HCT116 (cell line): ENCODE results near the gene CAP1. TPM values are rescaled to one million over a fixed set of nuclear protein-coding genes. Genes with fewer than 3 reads are reported as not detected.

Experiments
- ATAC-seq: fragments of 200-7000 bp; cut with Tn5 transposase; 2 replicates; pipeline ENCODE4 v1.9.1; 2020; ENCODE audit warnings: mild to moderate bottlenecking, moderate library complexity
- BruUV-seq: library from RNA; stranded (reverse); fragments of 400-500 nt; replicated peaks from 2 replicates; lab custom pipeline; 2021; lab: Mats Ljungman, UMichigan
- CTCF ChIA-PET: fragments of 300-600 bp; sonication (Branson Sonifier 250); formaldehyde crosslinking; loops from one replicate; lab custom pipeline; 2021; ENCODE audit warnings: antibody characterized with exemption; lab: Charles Lee
- POLR2A ChIA-PET: fragments of 300-600, 350-600 bp; sonication (Branson Sonifier 250); formaldehyde crosslinking; loops from one replicate; lab custom pipeline; 2021; ENCODE audit warnings: antibody characterized with exemption; lab: Charles Lee
- RAD21 ChIA-PET, 2 experiments: fragments of 300-600 bp; sonication (Branson Sonifier 250); formaldehyde crosslinking; loops; one replicate each; lab custom pipeline; 2023; ENCODE audit warnings: low total read pairs in 2 of 2; ENCODE audit not compliant: uncharacterized antibody in 2 of 2, unreplicated experiment in 2 of 2, low non-redundant PET in 1 of 2; lab: Charles Lee
- DNase-seq: peaks from one replicate; pipeline ENCODE4 v3.0.0-alpha.2; 2010; ENCODE audit warnings: low read depth, low spot score
- H2AFZ ChIP-seq: fragments of 200-600 bp; shearing (Covaris generic), sonication (generic); 2 replicates; pipeline ENCODE4 v1.6.1; 2017; ENCODE audit warnings: low read depth, mixed run types, mixed read lengths, antibody characterized with exemption, low read length; ENCODE audit not compliant: poor library complexity, severe bottlenecking
- H3K27ac ChIP-seq: 2 replicates; pipeline ENCODE4 v1.5.1; 2012; ENCODE audit warnings: low read depth, low read length
- H3K27me3 ChIP-seq: fragments of 200-600 bp; sonication (generic); 2 replicates; pipeline ENCODE4 v1.6.1; 2016; ENCODE audit warnings: mixed run types, low read length, mixed read lengths; ENCODE audit not compliant: insufficient read depth
- H3K36me3 ChIP-seq, 2 experiments: fragments of 200-500 bp in 1 of 2; fragments of 200-600 bp in 1 of 2; sonication (Bioruptor generic) in 1 of 2; sonication (generic) in 1 of 2; 2 replicates each; pipeline versions ENCODE4 v1.5.1 to v1.6.1; 2014 to 2016; ENCODE audit warnings: low read length in 2 of 2, inconsistent platforms in 1 of 2, mixed read lengths in 1 of 2, mixed run types in 1 of 2; ENCODE audit not compliant: insufficient read depth in 2 of 2, control insufficient read depth in 1 of 2
- H3K4me1 ChIP-seq, 2 experiments: fragments of 200-600 bp in 1 of 2; sonication (generic) in 1 of 2; 2 replicates each; pipeline versions ENCODE4 v1.5.1 to v1.6.1; 2012 to 2017; ENCODE audit warnings: low read length in 2 of 2, inconsistent platforms in 1 of 2, mild to moderate bottlenecking in 1 of 2, mixed read lengths in 1 of 2, mixed run types in 1 of 2, moderate library complexity in 1 of 2; ENCODE audit not compliant: insufficient read depth in 2 of 2, control insufficient read depth in 1 of 2
- H3K4me2 ChIP-seq: fragments of 200-600 bp; sonication (generic); 2 replicates; pipeline ENCODE4 v1.6.1; 2017; ENCODE audit warnings: mixed run types, low read length, mixed read lengths
- H3K4me3 ChIP-seq, 2 experiments: fragments of 200-600 bp in 1 of 2; sonication (generic) in 1 of 2; replicated peaks in 1 of 2; 2 replicates each; pipeline ENCODE4 v1.5.1; 2011 to 2016; ENCODE audit warnings: low read length in 2 of 2, control low read depth in 1 of 2, low read depth in 1 of 2, mild to moderate bottlenecking in 1 of 2, mixed read lengths in 1 of 2, mixed run types in 1 of 2
- H3K79me2 ChIP-seq: fragments of 200-600 bp; sonication (generic); 2 replicates; pipeline ENCODE4 v1.6.1; 2017; ENCODE audit warnings: mild to moderate bottlenecking, mixed run types, low read length, moderate library complexity, mixed read lengths; ENCODE audit not compliant: insufficient read depth
- H3K9ac ChIP-seq: fragments of 200-600 bp; sonication (generic); 2 replicates; pipeline ENCODE4 v1.6.1; 2016; ENCODE audit warnings: low read length, mixed read lengths
- H3K9me2 ChIP-seq: fragments of 200-600 bp; sonication (generic), shearing (Covaris generic); 2 replicates; pipeline ENCODE4 v1.6.1; 2017; ENCODE audit warnings: mixed run types, mild to moderate bottlenecking, moderate library complexity; ENCODE audit not compliant: insufficient read depth
- H3K9me3 ChIP-seq, 2 experiments: fragments of 200-500 bp in 1 of 2; fragments of 200-600 bp in 1 of 2; sonication (Bioruptor generic) in 1 of 2; sonication (generic) in 1 of 2; 2 replicates each; pipeline ENCODE4 v1.6.1; 2014 to 2017; ENCODE audit warnings: low read length in 2 of 2, mixed read lengths in 2 of 2, inconsistent platforms in 1 of 2, low read depth in 1 of 2, mild to moderate bottlenecking in 1 of 2, mixed run types in 1 of 2, moderate library complexity in 1 of 2; ENCODE audit not compliant: control insufficient read depth in 1 of 2, insufficient read depth in 1 of 2
- H4K20me1 ChIP-seq: fragments of 200-600 bp; sonication (generic), shearing (Covaris generic); 2 replicates; pipeline ENCODE4 v1.6.1; 2017; ENCODE audit warnings: mixed run types, mild to moderate bottlenecking, moderate library complexity; ENCODE audit not compliant: insufficient read depth
- CBX3 ChIP-seq: IDR thresholded peaks from 2 replicates; pipeline ENCODE4 v1.6.1; 2012; ENCODE audit warnings: low read depth
- CEBPB ChIP-seq: IDR thresholded peaks from 2 replicates; pipeline ENCODE4 v1.6.1; 2012; ENCODE audit warnings: low read depth
- CTCF ChIP-seq, 3 experiments: fragments of 200-600 bp in 1 of 3; sonication (generic) in 1 of 3; IDR thresholded peaks in 2 of 3; conservative IDR thresholded peaks in 1 of 3; 2 replicates each; pipeline ENCODE4 v1.5.1; 2012 to 2017; ENCODE audit warnings: low read depth in 2 of 3, low read length in 2 of 3, antibody characterized with exemption in 1 of 3, borderline replicate concordance in 1 of 3, control low read depth in 1 of 3, mild to moderate bottlenecking in 1 of 3, mixed read lengths in 1 of 3, mixed run types in 1 of 3, moderate library complexity in 1 of 3; ENCODE audit not compliant: insufficient read depth in 1 of 3
- EGR1 ChIP-seq: IDR thresholded peaks from 2 replicates; pipeline ENCODE4 v1.6.1; 2012; ENCODE audit warnings: low read depth
- EZH2 ChIP-seq: fragments of 200-600 bp; sonication (generic); IDR thresholded peaks from 2 replicates; pipeline ENCODE4 v1.6.1; 2017; ENCODE audit warnings: antibody characterized with exemption, mixed run types
- EZH2phosphoT487 ChIP-seq: fragments of 200-600 bp; IDR thresholded peaks from 2 replicates; pipeline ENCODE4 v1.6.1; 2018; ENCODE audit warnings: antibody characterized with exemption, borderline replicate concordance
- JUND ChIP-seq: IDR thresholded peaks from 2 replicates; pipeline ENCODE4 v1.6.1; 2012
- MAX ChIP-seq: IDR thresholded peaks from 2 replicates; pipeline ENCODE4 v1.6.1; 2012
- POLR2A ChIP-seq: IDR thresholded peaks from 2 replicates; pipeline ENCODE4 v1.7.0; 2011; ENCODE audit warnings: borderline replicate concordance; ENCODE audit not compliant: insufficient read depth, insufficient read length; ENCODE audit errors: extremely low read depth
- POLR2AphosphoS5 ChIP-seq: IDR thresholded peaks from 2 replicates; pipeline ENCODE4 v1.6.1; 2011; ENCODE audit warnings: mild to moderate bottlenecking, low read depth, low read length, moderate library complexity
- RAD21 ChIP-seq: IDR thresholded peaks from 2 replicates; pipeline ENCODE4 v1.6.1; 2012; ENCODE audit warnings: low read depth, mild to moderate bottlenecking
- REST ChIP-seq: IDR thresholded peaks from 2 replicates; pipeline ENCODE4 v1.6.1; 2012; ENCODE audit warnings: low read depth
- SIN3A ChIP-seq: IDR thresholded peaks from 2 replicates; pipeline ENCODE4 v1.6.1; 2012; ENCODE audit warnings: low read depth
- SP1 ChIP-seq: IDR thresholded peaks from 2 replicates; pipeline ENCODE4 v1.6.1; 2012; ENCODE audit warnings: low read depth
- TCF7L2 ChIP-seq: IDR thresholded peaks from 2 replicates; pipeline ENCODE4 v1.7.0; 2011; ENCODE audit warnings: borderline replicate concordance, inconsistent platforms; ENCODE audit not compliant: insufficient read depth, insufficient read length; ENCODE audit errors: extremely low read depth
- YY1 ChIP-seq: IDR thresholded peaks from 2 replicates; pipeline ENCODE4 v1.6.1; 2011; ENCODE audit warnings: low read length, low read depth, moderate library complexity, mild to moderate bottlenecking; ENCODE audit not compliant: insufficient replicate concordance; ENCODE audit errors: extremely low read depth
- ZBTB33 ChIP-seq: IDR thresholded peaks from 2 replicates; pipeline ENCODE4 v1.6.1; 2011; ENCODE audit warnings: mild to moderate bottlenecking, low read length, moderate library complexity; ENCODE audit not compliant: insufficient replicate concordance; ENCODE audit errors: extremely low read depth
- ZFX ChIP-seq: fragments of 450-650 bp; IDR thresholded peaks from 2 replicates; pipeline ENCODE4 v1.6.1; 2017
- ZNF274 ChIP-seq: fragments of 200-500 bp; sonication (Bioruptor generic); IDR thresholded peaks from 2 replicates; pipeline ENCODE4 v1.6.1; 2014; ENCODE audit warnings: mild to moderate bottlenecking, low read depth, low read length, inconsistent platforms
- intact Hi-C: fragments of 100-400 bp; cut with micrococcal nuclease; formaldehyde crosslinking; loops from 2 replicates; pipeline ENCODE4 v1.10.0; 2022
- total RNA-seq: library from RNA; stranded (reverse); gene quantifications from one replicate; pipeline ENCODE4 v1.2.1, GENCODE V29; 2021; ENCODE audit not compliant: unreplicated experiment

CAP1 gene
- total RNA-seq, 1 experiment from 2014 or later: 274 TPM

- H3K4me1 ChIP-seq: no peaks in the 10 kb centered on the region
- no peak for TF ChIP-seq REST
- TF ChIP-seq JUND: no peak
- TF ChIP-seq MAX: no peak
- TF ChIP-seq TCF7L2: no peak
- TF ChIP-seq CEBPB: no peak
- TF ChIP-seq RAD21: no peak
- no peak for TF ChIP-seq SIN3A
- no peak for TF ChIP-seq ZFX
- no peak for TF ChIP-seq ZBTB33
- TF ChIP-seq SP1: no peak
- TF ChIP-seq YY1: no peak
- TF ChIP-seq CTCF (IDR thresholded peaks at IDR 0.05 in 2 of 3, conservative IDR thresholded peaks at IDR 0.05 in 1 of 3; ENCODE audit: borderline replicate concordance in 1 of 3, insufficient read depth in 1 of 3, low read depth in 2 of 3, low read length in 2 of 3): no peak
- no peak for TF ChIP-seq CBX3
- no peak for TF ChIP-seq POLR2AphosphoS5
- TF ChIP-seq ZNF274: no peak
- no peak for TF ChIP-seq EZH2phosphoT487
- TF ChIP-seq EGR1: no peak
- TF ChIP-seq EZH2: no peak
- no peak for TF ChIP-seq POLR2A
- TF ChIP-seq, all 23 proteins: peak for 0
- Histone ChIP-seq H3K79me2 (no peaks in the 10 kb centered on the region), H2AFZ (no peak overlapping the region), H4K20me1 (no peaks in the 10 kb centered on the region), H3K9me3 (no peaks in the 10 kb centered on the region), H3K27ac (no peak overlapping the region), H3K36me3 (peaks cover 24 to 33% of the 10 kb centered on the region in 2 experiments; a peak in 3 of 4 replicates), H3K9ac (no peak overlapping the region), H3K4me2 (no peak overlapping the region), H3K4me3 (no peak overlapping the region), H3K9me2 (no peaks in the 10 kb centered on the region), H3K27me3 (no peaks in the 10 kb centered on the region)
- ChIA-PET POLR2A (no interaction called here), RAD21 (no interaction called here), CTCF (interaction anchor here (4.1 kb wide), 1 partner anchor 257 kb away, joined by 44 read pairs; no protein-coding TSS in a partner anchor)
- ATAC-seq: no peak
- intact Hi-C loops: loop anchor here (5.0 kb wide), 1 partner anchor 60 kb away; no protein-coding TSS in a partner anchor
- DNase-seq: no peak
- no TSS peak for BruUV-seq
Measured at GRCh38 chr1:40081871-40082270, 41.3 kb downstream of the CAP1 start.
